Limb (tissue), 2 donors: ENCODE measurements around the gene PKIG.

Experiments used
- DNase-seq, 2 donors: peaks; one replicate each; pipeline ENCODE4 v3.0.0-alpha.2; 2016; ENCODE audit errors: extremely low spot score in 2 of 2

The PKIG gene

DNA sequence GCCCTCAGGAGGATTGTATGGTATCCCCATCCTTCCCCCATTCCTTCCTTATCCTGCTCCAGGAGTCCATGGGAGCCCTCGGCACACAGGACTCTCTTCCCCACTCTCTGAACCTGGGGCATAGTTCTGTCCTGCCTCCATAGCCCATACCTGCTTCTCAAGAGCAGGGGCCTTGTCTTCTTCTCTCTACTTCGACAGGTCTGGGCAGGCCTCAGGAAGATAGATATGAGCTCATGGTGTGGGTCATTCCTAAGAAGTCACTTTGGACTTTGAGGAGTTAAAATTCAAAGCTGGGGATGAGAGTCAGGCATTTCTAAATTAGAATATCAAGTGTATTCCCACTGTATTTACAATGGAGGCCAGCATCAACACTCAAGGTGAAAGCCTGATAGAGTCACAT lies 77.6 kb downstream of the PKIG start:
- no peak for DNase-seq

DNA sequence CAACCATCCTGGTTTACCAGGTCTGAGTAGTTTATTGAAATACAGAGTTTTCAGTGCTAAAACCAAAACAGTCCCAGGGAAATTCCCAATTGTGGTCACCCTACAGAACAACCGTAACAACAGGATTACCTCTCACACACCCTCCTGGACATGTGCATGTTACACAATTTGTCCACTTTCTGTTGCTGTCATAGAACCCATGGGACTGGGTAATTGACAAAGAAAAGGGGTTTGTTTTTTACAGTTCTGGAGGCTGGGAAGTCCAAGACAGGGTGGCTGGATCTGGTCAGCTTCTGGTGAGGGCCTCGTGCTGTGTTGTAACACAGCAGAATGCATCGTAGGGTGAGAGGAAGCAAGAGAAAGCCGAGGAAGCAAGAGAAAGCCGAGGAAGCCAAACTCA lies 78.2 kb downstream of the PKIG start:
- no peak for DNase-seq

DNA sequence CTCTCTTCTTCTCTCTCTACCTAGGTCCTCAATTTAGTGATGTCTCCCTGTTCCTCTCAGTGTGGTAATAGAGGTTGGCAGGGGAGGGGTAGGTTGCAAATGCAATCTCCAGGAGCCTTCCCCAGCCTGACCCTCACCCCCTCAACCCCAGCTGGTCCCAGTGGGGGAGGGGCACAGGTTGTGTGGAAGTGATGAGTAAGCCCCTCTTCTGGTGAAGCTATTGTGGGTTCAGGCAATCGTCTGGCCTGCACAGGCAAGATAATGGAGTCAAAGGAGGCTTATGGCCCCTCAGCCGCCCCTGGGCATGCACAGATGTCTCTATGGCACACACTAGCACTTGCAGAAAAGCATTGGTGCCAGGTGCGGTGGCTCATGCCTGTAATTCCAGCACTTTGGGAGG lies 79.9 kb downstream of the PKIG start:
- DNase-seq: no peak

- no peak for DNase-seq
Measured at GRCh38 chr20:44664131-44664530, 81.8 kb downstream of the PKIG start.

DNA sequence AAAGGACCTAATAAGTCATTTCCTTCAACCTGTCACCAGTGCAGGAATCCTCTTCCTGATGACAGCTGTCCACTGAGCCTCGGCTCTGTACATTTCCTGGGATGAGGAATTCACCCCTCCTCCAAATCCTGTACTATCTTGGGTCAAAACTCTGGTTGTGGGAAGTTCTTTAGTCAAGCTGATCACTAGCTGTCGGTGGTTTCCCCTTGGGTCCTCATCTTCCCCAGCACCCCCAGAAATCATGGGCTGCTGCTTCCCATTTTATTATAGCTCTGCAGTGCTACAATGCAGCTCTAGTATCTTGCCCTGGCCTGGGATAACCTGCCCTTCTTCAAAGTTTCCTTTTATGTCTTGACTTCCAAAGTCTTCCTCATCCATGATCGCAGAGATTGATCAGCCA lies 83.7 kb downstream of the PKIG start:
- no peak for DNase-seq
